Endothelial cell (in vitro differentiated cells): ENCODE results near the gene USP13. TPM values are rescaled to one million over a fixed set of nuclear protein-coding genes. Genes with fewer than 3 reads are reported as not detected.

ENCODE experiments used
- DNase-seq: peaks from one replicate; pipeline ENCODE4 v3.0.0; 2021; ENCODE audit warnings: low spot score
- H3K27ac Mint-ChIP-seq: one replicate; pipeline ENCODE4 v1.8.0; 2021; ENCODE audit warnings: mixed read lengths, inconsistent platforms; ENCODE audit not compliant: unreplicated experiment
- H3K27me3 Mint-ChIP-seq: one replicate; pipeline ENCODE4 v1.8.0; 2021; ENCODE audit warnings: mild to moderate bottlenecking, moderate library complexity, mixed read lengths, inconsistent platforms; ENCODE audit not compliant: unreplicated experiment
- H3K36me3 Mint-ChIP-seq: one replicate; pipeline ENCODE4 v1.8.0; 2021; ENCODE audit warnings: mild to moderate bottlenecking, low read depth, mixed read lengths, inconsistent platforms; ENCODE audit not compliant: unreplicated experiment
- H3K4me1 Mint-ChIP-seq: one replicate; pipeline ENCODE4 v1.8.0; 2021; ENCODE audit warnings: mild to moderate bottlenecking, mixed read lengths, inconsistent platforms; ENCODE audit not compliant: unreplicated experiment
- H3K4me3 Mint-ChIP-seq: one replicate; pipeline ENCODE4 v1.8.0; 2021; ENCODE audit warnings: mild to moderate bottlenecking, mixed read lengths, inconsistent platforms; ENCODE audit not compliant: unreplicated experiment
- H3K9me3 Mint-ChIP-seq: one replicate; pipeline ENCODE4 v1.8.0; 2021; ENCODE audit warnings: mixed read lengths, inconsistent platforms; ENCODE audit not compliant: unreplicated experiment
- CTCF ChIP-seq: fragments of 200-600 bp; sonication (generic); IDR thresholded peaks from one replicate; pipeline ENCODE4 v1.5.0; 2021; ENCODE audit warnings: antibody characterized with exemption; ENCODE audit not compliant: unreplicated experiment
- total RNA-seq: library from RNA; stranded (reverse); fragmentation: NEBNext Ultra II Directional; extraction: Animal tissue kit (Norgen Biotek cat#: 25700); gene quantifications from one replicate; pipeline ENCODE4 v1.2.1, GENCODE V29; 2021; ENCODE audit not compliant: unreplicated experiment

The USP13 gene
- total RNA-seq, 1 donor from 2014 or later: 18.9 TPM

GRCh38 chr3:179791793-179792192 is 139.0 kb downstream of the USP13 start:
- peaks cover 3% of the 10 kb centered on the region for H3K27me3 Mint-ChIP-seq
- DNase-seq: no peak
- H3K4me3 Mint-ChIP-seq: peak overlapping the region; percentile 37
- H3K4me1 Mint-ChIP-seq: peaks cover 13% of the 10 kb centered on the region
- H3K36me3 Mint-ChIP-seq: no peaks in the 10 kb centered on the region
- no peaks in the 10 kb centered on the region for H3K9me3 Mint-ChIP-seq
- H3K27ac Mint-ChIP-seq: no peak overlapping the region
- no peak for TF ChIP-seq CTCF

- Mint-ChIP-seq H3K27ac (no peak overlapping the region), H3K9me3 (no peaks in the 10 kb centered on the region), H3K27me3 (peaks cover 3% of the 10 kb centered on the region), H3K36me3 (no peaks in the 10 kb centered on the region), H3K4me1 (peaks cover 13% of the 10 kb centered on the region), H3K4me3 (no peak overlapping the region)
- no peak for DNase-seq
- TF ChIP-seq CTCF: no peak
Observed at GRCh38 chr3:179794355-179794754, 141.5 kb downstream of the USP13 start.

GRCh38 chr3:179796421-179796820 is 143.6 kb downstream of the USP13 start:
- H3K36me3 Mint-ChIP-seq: no peaks in the 10 kb centered on the region
- H3K4me1 Mint-ChIP-seq: peaks cover 12% of the 10 kb centered on the region
- H3K27ac Mint-ChIP-seq: no peak overlapping the region
- DNase-seq: no peak
- no peaks in the 10 kb centered on the region for H3K9me3 Mint-ChIP-seq
- H3K27me3 Mint-ChIP-seq: peaks cover 1% of the 10 kb centered on the region
- no peak for TF ChIP-seq CTCF
- no peak overlapping the region for H3K4me3 Mint-ChIP-seq

- no peak for DNase-seq
- no peak overlapping the region for H3K27ac Mint-ChIP-seq
- H3K4me1 Mint-ChIP-seq: peaks cover 4% of the 10 kb centered on the region
- H3K4me3 Mint-ChIP-seq: no peak overlapping the region
- no peaks in the 10 kb centered on the region for H3K9me3 Mint-ChIP-seq
- no peaks in the 10 kb centered on the region for H3K27me3 Mint-ChIP-seq
- no peaks in the 10 kb centered on the region for H3K36me3 Mint-ChIP-seq
- no peak for TF ChIP-seq CTCF
Observed at GRCh38 chr3:179797192-179797591, 144.4 kb downstream of the USP13 start.

GRCh38 chr3:179801263-179801662 is 148.4 kb downstream of the USP13 start:
- no peak overlapping the region for H3K4me3 Mint-ChIP-seq
- DNase-seq: no peak
- no peaks in the 10 kb centered on the region for H3K4me1 Mint-ChIP-seq
- H3K36me3 Mint-ChIP-seq: no peaks in the 10 kb centered on the region
- no peaks in the 10 kb centered on the region for H3K9me3 Mint-ChIP-seq
- no peak for TF ChIP-seq CTCF
- H3K27ac Mint-ChIP-seq: no peak overlapping the region
- no peaks in the 10 kb centered on the region for H3K27me3 Mint-ChIP-seq
